HepG2 (cell line): ENCODE measurements around the gene OXLD1. TPM values are rescaled to one million over a fixed set of nuclear protein-coding genes. Genes with fewer than 3 reads are reported as not detected.

ENCODE experiments used
- ATAC-seq: fragments of 200-7000 bp; cut with Tn5 transposase; 3 replicates; pipeline ENCODE4 v1.9.1; 2020; ENCODE audit warnings: mild to moderate bottlenecking, moderate library complexity
- BruUV-seq: library from RNA; stranded (reverse); fragments of 400-500 nt; replicated peaks from 2 replicates; lab custom pipeline; 2021; lab: Mats Ljungman, UMichigan
- CTCF ChIA-PET: fragments of 300-600 bp; formaldehyde crosslinking; extraction: SDS; loops from one replicate; lab custom pipeline; 2021; ENCODE audit warnings: low total read pairs, inconsistent platforms, low intra/inter-chr PET ratio; lab: Yijun Ruan, JAX
- POLR2A ChIA-PET: fragments of 350-600 bp; sonication (Branson Sonifier 250); formaldehyde crosslinking; loops from one replicate; lab custom pipeline; 2020; ENCODE audit warnings: antibody characterized with exemption, inconsistent platforms; lab: Yijun Ruan, JAX
- DNase-seq: peaks from one replicate; pipeline ENCODE4 v3.0.0-alpha.2; 2015; ENCODE audit warnings: low spot score
- FAIRE-seq: peaks from 3 replicates; lab custom pipeline; 2011; peaks lifted over from hg19 to GRCh38; lab: Jason Lieb, UNC
- H2AFZ ChIP-seq: one replicate; pipeline ENCODE4 v1.6.1; 2011; ENCODE audit warnings: low read length, inconsistent platforms
- H3K27ac ChIP-seq: fragments of 300-600 bp; 3 replicates; pipeline ENCODE4 v1.8.0; 2011; ENCODE audit warnings: mixed run types, mild to moderate bottlenecking, mixed read lengths, low read length, inconsistent platforms; ENCODE audit not compliant: insufficient read depth; ENCODE audit errors: extremely low read length
- H3K27me3 ChIP-seq, 2 experiments: fragments of 200-600 bp in 1 of 2; 2 replicates in 1 of 2; 3 replicates in 1 of 2; pipeline versions ENCODE4 v1.6.0 to v1.8.0; 2011; ENCODE audit warnings: low read length in 2 of 2, mild to moderate bottlenecking in 2 of 2, moderate library complexity in 2 of 2, inconsistent platforms in 1 of 2; ENCODE audit not compliant: insufficient read depth in 2 of 2, control insufficient read depth in 1 of 2
- H3K36me3 ChIP-seq, 2 experiments: fragments of 200-600 bp in 1 of 2; replicated peaks in 1 of 2; 2 replicates in 1 of 2; 3 replicates in 1 of 2; pipeline versions ENCODE4 v1.5.1 to v1.8.0; 2011; ENCODE audit warnings: low read length in 2 of 2, inconsistent platforms in 1 of 2; ENCODE audit not compliant: insufficient read depth in 2 of 2, control insufficient read depth in 1 of 2
- H3K4me1 ChIP-seq: 2 replicates; pipeline ENCODE4 v1.5.1; 2012; ENCODE audit warnings: low read length, inconsistent platforms; ENCODE audit not compliant: insufficient read depth
- H3K4me2 ChIP-seq: 2 replicates; pipeline ENCODE4 v1.6.0; 2011; ENCODE audit warnings: low read depth, low read length, inconsistent platforms
- H3K4me3 ChIP-seq, 3 experiments: fragments of 200-600 bp in 1 of 3; sonication (generic), shearing (Covaris generic) in 1 of 3; replicated peaks in 1 of 3; 2 replicates each; pipeline ENCODE4 v1.5.1; 2011 to 2016; ENCODE audit warnings: low read length in 3 of 3, inconsistent platforms in 2 of 3, low read depth in 2 of 3, mild to moderate bottlenecking in 2 of 3, control low read depth in 1 of 3, mixed read lengths in 1 of 3; ENCODE audit not compliant: insufficient read depth in 1 of 3
- H3K79me2 ChIP-seq: one replicate; pipeline ENCODE4 v1.6.1; 2011; ENCODE audit warnings: low read length, inconsistent platforms; ENCODE audit not compliant: insufficient read depth
- H3K9ac ChIP-seq: 2 replicates; pipeline ENCODE4 v1.6.0; 2011; ENCODE audit warnings: mild to moderate bottlenecking, low read depth, low read length, inconsistent platforms; ENCODE audit not compliant: insufficient read depth
- H3K9me3 ChIP-seq: 2 replicates; pipeline ENCODE4 v1.5.1; 2012; ENCODE audit warnings: mild to moderate bottlenecking, low read length
- H4K20me1 ChIP-seq: 2 replicates; pipeline ENCODE4 v1.6.0; 2011; ENCODE audit warnings: inconsistent platforms, mild to moderate bottlenecking, low read length, moderate library complexity; ENCODE audit not compliant: insufficient read depth
- ATF4 ChIP-seq, 2 experiments: fragments of 450-650 bp in 1 of 2; sonication (generic) in 1 of 2; formaldehyde crosslinking; IDR thresholded peaks; 2 replicates each; pipeline versions ENCODE4 v1.5.0 to v1.8.0; 2020 to 2022; ENCODE audit warnings: mild to moderate bottlenecking in 1 of 2, missing genetic modification reagents in 1 of 2
- CENPT ChIP-seq: sonication (generic); formaldehyde crosslinking; IDR thresholded peaks from 2 replicates; pipeline ENCODE4 v1.8.0; 2022; ENCODE audit warnings: low read depth, mild to moderate bottlenecking, moderate library complexity, missing genetic modification reagents
- CSRNP2 ChIP-seq: sonication (generic); formaldehyde crosslinking; conservative IDR thresholded peaks from 2 replicates; pipeline ENCODE4 v1.8.0; 2022; ENCODE audit warnings: low read depth, missing genetic modification reagents
- DNMT1 ChIP-seq: sonication (generic); formaldehyde crosslinking; IDR thresholded peaks from 2 replicates; pipeline ENCODE4 v1.5.1; 2020; ENCODE audit warnings: mild to moderate bottlenecking, missing genetic modification reagents
- FOXA3 ChIP-seq: IDR thresholded peaks from 2 replicates; pipeline ENCODE4 v1.6.1; 2016; ENCODE audit warnings: missing genetic modification reagents, missing compliant biosample characterization
- GMEB2 ChIP-seq: IDR thresholded peaks from 2 replicates; pipeline ENCODE4 v1.6.1; 2016; ENCODE audit warnings: missing biosample characterization, missing genetic modification reagents, low read depth
- MAFK ChIP-seq, 2 experiments: IDR thresholded peaks in 1 of 2; conservative IDR thresholded peaks in 1 of 2; 2 replicates each; pipeline ENCODE4 v1.6.1; 2011; ENCODE audit warnings: improper control_type of control experiment in 2 of 2, low read length in 2 of 2
- POLR2G ChIP-seq: fragments of 200-400 bp; formaldehyde crosslinking; IDR thresholded peaks from 2 replicates; pipeline ENCODE4 v1.6.1; 2018; ENCODE audit warnings: mild to moderate bottlenecking, low read depth, low read length, moderate library complexity
- SNAPC5 ChIP-seq: sonication (generic); formaldehyde crosslinking; IDR thresholded peaks from 2 replicates; pipeline ENCODE4 v1.8.1; 2023; ENCODE audit warnings: mild to moderate bottlenecking, missing genetic modification reagents, borderline replicate concordance
- SRSF4 ChIP-seq: fragments of 200-400 bp; formaldehyde crosslinking; IDR thresholded peaks from one replicate; pipeline ENCODE4 v1.6.1; 2018; ENCODE audit warnings: mild to moderate bottlenecking, low read depth, low read length, moderate library complexity; ENCODE audit not compliant: poor library complexity, severe bottlenecking
- STAG1 ChIP-seq: sonication (generic); formaldehyde crosslinking; IDR thresholded peaks from 2 replicates; pipeline ENCODE4 v1.4.0; 2020; ENCODE audit warnings: missing genetic modification reagents
- TEF ChIP-seq: sonication (generic); formaldehyde crosslinking; IDR thresholded peaks from 2 replicates; pipeline ENCODE4 v1.5.0; 2020; ENCODE audit warnings: missing genetic modification reagents
- ZEB1 ChIP-seq: IDR thresholded peaks from 2 replicates; pipeline ENCODE4 v1.6.1; 2012; ENCODE audit warnings: mild to moderate bottlenecking, low read depth, inconsistent platforms; ENCODE audit not compliant: insufficient replicate concordance
- ZNF569 ChIP-seq: sonication (generic); formaldehyde crosslinking; IDR thresholded peaks from 2 replicates; pipeline ENCODE4 v1.5.0; 2020; ENCODE audit warnings: mild to moderate bottlenecking, missing genetic modification reagents, moderate library complexity, borderline replicate concordance
- ZNF580 ChIP-seq: IDR thresholded peaks from 2 replicates; pipeline ENCODE4 v1.6.1; 2016; ENCODE audit warnings: low read depth, borderline replicate concordance
- ZNF598 ChIP-seq: sonication (generic); formaldehyde crosslinking; IDR thresholded peaks from 2 replicates; pipeline ENCODE4 v1.5.1; 2020; ENCODE audit warnings: mild to moderate bottlenecking, missing genetic modification reagents, borderline replicate concordance
- whole genome bisulfite sequencing: methylation state at CpG from one replicate; pipeline ENCODE4 v1.1.6; 2017; ENCODE audit warnings: low lambda C conversion rate; 5-methylcytosine and 5-hydroxymethylcytosine counted together
- in situ Hi-C: cut with HindIII; loops from 2 replicates; pipeline ENCODE4 v1.10.0; 2017; ENCODE audit warnings: low pct_unique_long_range_greater_than_20kb; ENCODE audit not compliant: extremely low pct_ligation_motif_present
- intact Hi-C: fragments of 100-400 bp; cut with micrococcal nuclease; formaldehyde crosslinking; loops from one replicate; pipeline ENCODE4 v1.10.0; 2022; ENCODE audit not compliant: unreplicated experiment
- polyA plus RNA-seq, 8 experiments: library from polyadenylated mRNA; depleted of rRNA in 3 of 8; stranded (reverse) in 7 of 8; unstranded in 1 of 8; fragments of >200 nt; fragmentation: Illumina TruSeq in 4 of 8; extraction: Trizol in 4 of 8; gene quantifications; 2 replicates each; pipeline versions ENCODE4 v1.2.1 to v1.2.3, GENCODE V29; 2011 to 2016; ENCODE audit warnings: low read depth in 4 of 8, missing spikeins in 1 of 8, mixed read lengths in 1 of 8; ENCODE audit not compliant: insufficient read depth in 1 of 8
- total RNA-seq, 5 experiments: library from RNA; depleted of rRNA; stranded (reverse); fragments of >200 nt; fragmentation: Illumina TruSeq; extraction: Trizol; gene quantifications; 2 replicates each; pipeline ENCODE4 v1.2.3, GENCODE V29; 2016; ENCODE audit warnings: low read depth in 1 of 5

Gene OXLD1
- total and polyA plus RNA-seq, 2 of the 13 experiments (the other 11 are each of a cell fraction or from before 2014, with no cell fraction given): 27.1 to 37.5 TPM

- TF ChIP-seq STAG1 (CRISPR knock-in tag) (no peak), ZNF598 (CRISPR knock-in tag) (no peak), FOXA3 (no peak), CENPT (no peak), ATF4 (CRISPR knock-in tag; IDR thresholded peaks at IDR 0.05) (no peak), TEF (CRISPR knock-in tag) (no peak), MAFK (conservative IDR thresholded peaks at IDR 0.05 in 1 of 2, IDR thresholded peaks at IDR 0.05 in 1 of 2; ENCODE audit: low read length in 2 of 2) (no peak), ZEB1 (no peak), SRSF4 (no peak)
- TF ChIP-seq, all 625 proteins: peak for 31
Measured at GRCh38 chr17:81666092-81666341, 388 bp downstream of the OXLD1 start (continued).

- Histone ChIP-seq H3K9me3 (no peaks in the 10 kb centered on the region), H3K27me3 (no peaks in the 10 kb centered on the region; a peak in 1 of 5 replicates), H4K20me1 (no peaks in the 10 kb centered on the region), H3K27ac (peak overlapping the region; percentile 81), H2AFZ (no peak overlapping the region), H3K9ac (peak overlapping the region; percentile 92), H3K4me3 (peak overlapping the region; percentile 86 to 98 (median 96)), H3K79me2 (peaks cover 30% of the 10 kb centered on the region), H3K36me3 (peaks cover 9 to 20% of the 10 kb centered on the region in 2 experiments), H3K4me1 (peaks cover 31% of the 10 kb centered on the region), H3K4me2 (peak overlapping the region; percentile 92)
- ChIA-PET POLR2A (interaction anchor here (0.6 to 6.3 kb wide), 21 partner anchors 10 to 442 kb away, joined by 3 to 68 read pairs (median 5); partner anchors contain the start of genes ARL16, CEP131, FAAP100 and HGS), CTCF (no interaction called here)
- ATAC-seq (peak; percentile 31), FAIRE-seq (peak; percentile 60), DNase-seq (peak; percentile 47)
- WGBS: 69% methylated on average over 22 of the region's 30 CpGs
- no TSS peak for BruUV-seq
- intact Hi-C loops: loop anchor here (2.0 to 5.0 kb wide), 2 partner anchors 29 to 37 kb away; partner anchors contain the start of genes MRPL12, NPLOC4 and TSPAN10
- in situ Hi-C loops: no loop called here
- TF ChIP-seq POLR2G (peak; percentile 43; the same call in 1 of the 2 replicates), DNMT1 (peak; percentile 41; the same call in 1 of the 2 replicates), SNAPC5 (CRISPR knock-in tag) (peak; percentile 82), ZNF569 (no peak), ZNF580 (CRISPR knock-in tag) (peak; percentile 32; the same call in 1 of the 2 replicates), CSRNP2 (no peak), GMEB2 (no peak)
Measured at GRCh38 chr17:81665205-81666091, 957 bp downstream of the OXLD1 start.
